Measurements from ENCODE around the gene CTRB2. TPM values are rescaled to one million over a fixed set of nuclear protein-coding genes. Genes with fewer than 3 reads are reported as not detected.

Gene CTRB2
- not detected for polyA plus RNA-seq (2013)

- Histone ChIP-seq H3K27me3 (replicated peaks in 2 of 5; ENCODE audit: control insufficient read depth in 4 of 5, insufficient read depth in 5 of 5, low read length in 4 of 5) (peaks cover 0 to 43% (median 0%) of the 10 kb centered on the region in 5 experiments), H3K36me3 (ENCODE audit: control insufficient read depth in 4 of 4, insufficient read depth in 4 of 4, low read length in 3 of 4) (no peaks in the 10 kb centered on the region), H3K27ac (ENCODE audit: insufficient read depth in 1 of 2, low read depth in 1 of 2, low read length in 2 of 2, poor library complexity in 1 of 2, severe bottlenecking in 2 of 2) (no peak within 1 kb of the TSS), H3K4me1 (ENCODE audit: control extremely low read depth in 1 of 4, control insufficient read depth in 4 of 4, insufficient read depth in 4 of 4, low read length in 3 of 4) (no peaks in the 10 kb centered on the region), H3K9me3 (ENCODE audit: control extremely low read depth in 1 of 5, control insufficient read depth in 4 of 5, insufficient read depth in 2 of 5, low read depth in 1 of 5, low read length in 4 of 5) (no peaks in the 10 kb centered on the region), H3K4me3 (ENCODE audit: control insufficient read depth in 1 of 7, extremely low read depth in 1 of 7, insufficient read depth in 4 of 7, low read depth in 2 of 7, low read length in 6 of 7) (no peak within 1 kb of the TSS)
- WGBS (ENCODE audit: insufficient coverage), result 93% methylated on average over 24 of the region's 24 CpGs
- ChIA-PET POLR2A (interaction anchor here (0.6 kb wide), 1 partner anchor 11 kb away, joined by 4 read pairs; no protein-coding TSS in a partner anchor), CTCF (interaction anchor here (1.3 to 1.4 kb wide), 2 partner anchors 9 to 27 kb away, joined by 3 to 7 read pairs; no protein-coding TSS in a partner anchor)
- DNase-seq, result no peak
Observed at GRCh38 chr16:75206749-75207451, at the start of gene CTRB2. CTRB2 (minus strand) TSS chr16:75207161; CDS start chr16:75207141, 20 bp downstream.

DNA sequence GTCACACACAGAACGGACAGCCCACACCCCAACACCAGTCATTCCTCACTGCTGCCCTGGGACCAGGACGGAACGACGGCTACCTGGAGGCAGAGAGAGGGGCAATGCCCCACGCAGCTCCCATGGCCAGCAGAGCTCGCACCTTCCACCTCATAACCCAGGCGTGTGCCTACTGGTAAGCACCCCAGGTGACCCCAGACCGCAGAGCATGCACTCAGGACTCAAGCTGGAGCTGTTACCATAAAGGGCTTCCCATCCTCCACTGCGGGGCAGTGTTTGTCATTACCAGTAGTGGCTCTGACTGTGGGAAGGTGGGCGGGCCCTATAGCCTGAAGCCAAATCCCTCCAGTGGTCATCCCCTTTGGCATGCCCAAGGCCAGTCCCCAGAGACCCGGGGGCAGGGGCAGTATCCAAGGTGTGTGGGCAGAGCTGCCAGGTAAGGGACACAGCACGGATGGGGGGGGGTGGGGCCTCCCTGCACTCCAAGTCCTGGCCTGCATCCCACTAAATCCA lies 49.2 kb upstream of the CTRB2 start:
- Histone ChIP-seq H3K9me3 (ENCODE audit: control extremely low read depth in 1 of 5, control insufficient read depth in 4 of 5, insufficient read depth in 2 of 5, low read depth in 1 of 5, low read length in 4 of 5) (no peaks in the 10 kb centered on the region), H3K27me3 (replicated peaks in 2 of 5; ENCODE audit: control insufficient read depth in 4 of 5, insufficient read depth in 5 of 5, low read length in 4 of 5) (peaks cover 11 to 90% (median 31%) of the 10 kb centered on the region in 5 experiments), H3K4me1 (ENCODE audit: control extremely low read depth in 1 of 4, control insufficient read depth in 4 of 4, insufficient read depth in 4 of 4, low read length in 3 of 4) (peaks cover 0 to 7% (median 5%) of the 10 kb centered on the region in 4 experiments), H3K36me3 (ENCODE audit: control insufficient read depth in 4 of 4, insufficient read depth in 4 of 4, low read length in 3 of 4) (no peaks in the 10 kb centered on the region), H3K27ac (ENCODE audit: insufficient read depth in 1 of 2, low read depth in 1 of 2, low read length in 2 of 2, poor library complexity in 1 of 2, severe bottlenecking in 2 of 2) (no peak overlapping the region), H3K4me3 (ENCODE audit: control insufficient read depth in 1 of 7, extremely low read depth in 1 of 7, insufficient read depth in 4 of 7, low read depth in 2 of 7, low read length in 6 of 7) (no peak overlapping the region)
- POLR2A ChIA-PET, result interaction anchor here (1.2 kb wide), 1 partner anchor 10 kb away, joined by 3 read pairs; no protein-coding TSS in a partner anchor
- CTCF ChIA-PET, result no interaction called here
- DNase-seq, result no peak
- WGBS (ENCODE audit: insufficient coverage), result 82% methylated on average over 10 of the region's 12 CpGs

DNA sequence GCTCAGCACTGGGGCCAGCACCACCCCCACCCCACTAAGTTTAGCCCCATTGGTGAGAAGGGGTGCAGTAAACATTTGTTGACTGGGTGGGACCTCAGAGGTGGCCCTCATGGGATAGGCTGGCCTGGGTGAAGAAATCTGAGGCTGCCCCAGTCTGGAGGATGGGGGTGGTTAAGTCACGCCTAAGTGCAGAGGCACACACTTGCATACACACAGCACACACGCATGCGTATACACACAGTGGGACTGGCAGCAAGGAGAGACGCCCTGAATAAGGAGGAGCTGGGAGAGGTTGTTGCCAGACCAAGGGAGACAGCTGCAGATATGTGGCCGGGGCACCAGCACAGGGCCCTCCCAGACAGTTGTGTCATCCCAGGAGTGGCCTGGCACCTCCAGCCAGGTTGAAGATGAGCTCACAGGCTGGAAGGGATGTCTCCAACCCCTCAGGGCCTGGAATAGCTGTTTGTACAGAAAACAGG lies 47.4 kb upstream of the CTRB2 start:
- no peaks in the 10 kb centered on the region for H3K36me3 ChIP-seq (ENCODE audit: control insufficient read depth in 4 of 4, insufficient read depth in 4 of 4, low read length in 3 of 4)
- POLR2A ChIA-PET, result no interaction called here
- no peak for DNase-seq
- WGBS (ENCODE audit: insufficient coverage), result 96% methylated on average over 4 of the region's 5 CpGs
- CTCF ChIA-PET, result interaction anchor here (0.8 to 1.6 kb wide), 4 partner anchors 15 to 55 kb away, joined by 3 to 6 read pairs (median 4); no protein-coding TSS in a partner anchor
- no peaks in the 10 kb centered on the region for H3K9me3 ChIP-seq (ENCODE audit: control extremely low read depth in 1 of 5, control insufficient read depth in 4 of 5, insufficient read depth in 2 of 5, low read depth in 1 of 5, low read length in 4 of 5)
- peaks cover 0 to 18% (median 15%) of the 10 kb centered on the region in 4 experiments for H3K4me1 ChIP-seq (ENCODE audit: control extremely low read depth in 1 of 4, control insufficient read depth in 4 of 4, insufficient read depth in 4 of 4, low read length in 3 of 4)
- no peak overlapping the region for H3K27ac ChIP-seq (ENCODE audit: insufficient read depth in 1 of 2, low read depth in 1 of 2, low read length in 2 of 2, poor library complexity in 1 of 2, severe bottlenecking in 2 of 2)
- peaks cover 11 to 95% (median 38%) of the 10 kb centered on the region in 5 experiments for H3K27me3 ChIP-seq (replicated peaks in 2 of 5; ENCODE audit: control insufficient read depth in 4 of 5, insufficient read depth in 5 of 5, low read length in 4 of 5)
- no peak overlapping the region for H3K4me3 ChIP-seq (ENCODE audit: control insufficient read depth in 1 of 7, extremely low read depth in 1 of 7, insufficient read depth in 4 of 7, low read depth in 2 of 7, low read length in 6 of 7)

- Histone ChIP-seq H3K27me3 (replicated peaks in 2 of 5; ENCODE audit: control insufficient read depth in 4 of 5, insufficient read depth in 5 of 5, low read length in 4 of 5) (peaks cover 11 to 95% (median 42%) of the 10 kb centered on the region in 5 experiments), H3K9me3 (ENCODE audit: control extremely low read depth in 1 of 5, control insufficient read depth in 4 of 5, insufficient read depth in 2 of 5, low read depth in 1 of 5, low read length in 4 of 5) (no peaks in the 10 kb centered on the region), H3K4me3 (ENCODE audit: control insufficient read depth in 1 of 7, extremely low read depth in 1 of 7, insufficient read depth in 4 of 7, low read depth in 2 of 7, low read length in 6 of 7) (no peak overlapping the region), H3K27ac (ENCODE audit: insufficient read depth in 1 of 2, low read depth in 1 of 2, low read length in 2 of 2, poor library complexity in 1 of 2, severe bottlenecking in 2 of 2) (no peak overlapping the region), H3K36me3 (ENCODE audit: control insufficient read depth in 4 of 4, insufficient read depth in 4 of 4, low read length in 3 of 4) (no peaks in the 10 kb centered on the region), H3K4me1 (ENCODE audit: control extremely low read depth in 1 of 4, control insufficient read depth in 4 of 4, insufficient read depth in 4 of 4, low read length in 3 of 4) (peaks cover 0 to 18% (median 15%) of the 10 kb centered on the region in 4 experiments)
- POLR2A ChIA-PET, result no interaction called here
- no peak for DNase-seq
- CTCF ChIA-PET, result interaction anchor here (1.1 to 1.6 kb wide), 3 partner anchors 14 to 54 kb away, joined by 3 to 6 read pairs (median 4); no protein-coding TSS in a partner anchor
- 94% methylated on average over 5 of the region's 15 CpGs for WGBS (ENCODE audit: insufficient coverage)
Observed at GRCh38 chr16:75252946-75253911, 46.3 kb upstream of the CTRB2 start.

DNA sequence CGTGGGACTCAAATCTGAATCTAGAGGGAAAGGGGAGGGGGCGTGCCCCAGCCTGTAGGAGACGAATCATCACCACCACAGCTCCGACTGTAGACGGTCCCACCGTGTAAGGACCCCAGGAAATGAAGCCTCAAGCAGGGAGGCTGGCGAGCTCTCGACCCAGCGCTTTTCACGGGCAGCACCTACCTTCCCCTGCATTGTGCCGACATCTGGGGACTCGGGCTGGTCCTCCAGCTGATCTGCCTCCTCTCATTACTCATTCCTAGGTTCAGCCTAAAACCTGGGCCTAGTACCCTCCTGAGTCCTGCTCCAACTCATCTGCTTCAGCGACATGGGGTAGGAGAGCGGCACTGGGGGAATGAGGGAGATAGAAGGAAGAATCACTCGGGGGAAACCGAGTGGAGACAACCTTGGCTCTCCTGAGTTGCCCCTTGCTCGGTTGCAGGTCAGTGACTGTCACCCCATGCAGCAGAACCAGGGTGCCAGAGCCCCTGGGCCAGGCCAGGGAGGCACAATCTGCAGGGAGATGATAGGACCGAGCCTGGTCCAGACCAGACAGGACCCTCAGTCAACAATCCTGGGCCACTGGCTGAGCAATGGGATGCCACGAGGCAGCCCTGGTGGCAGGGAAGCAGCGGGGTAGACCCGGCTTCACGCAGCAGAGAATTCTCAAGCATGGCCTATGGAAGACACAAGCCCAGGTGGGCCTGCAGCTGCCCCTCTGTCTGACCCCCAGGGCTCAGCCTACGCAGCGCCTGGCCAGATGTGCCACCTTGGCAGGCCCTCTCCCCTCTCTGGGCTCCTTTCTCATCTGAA lies 45.3 kb upstream of the CTRB2 start:
- Histone ChIP-seq H3K27ac (ENCODE audit: insufficient read depth in 1 of 2, low read depth in 1 of 2, low read length in 2 of 2, poor library complexity in 1 of 2, severe bottlenecking in 2 of 2) (no peak overlapping the region), H3K4me1 (ENCODE audit: control extremely low read depth in 1 of 4, control insufficient read depth in 4 of 4, insufficient read depth in 4 of 4, low read length in 3 of 4) (peaks cover 0 to 18% (median 15%) of the 10 kb centered on the region in 4 experiments), H3K4me3 (ENCODE audit: control insufficient read depth in 1 of 7, extremely low read depth in 1 of 7, insufficient read depth in 4 of 7, low read depth in 2 of 7, low read length in 6 of 7) (no peak overlapping the region), H3K27me3 (replicated peaks in 2 of 5; ENCODE audit: control insufficient read depth in 4 of 5, insufficient read depth in 5 of 5, low read length in 4 of 5) (peaks cover 11 to 95% (median 42%) of the 10 kb centered on the region in 5 experiments), H3K9me3 (ENCODE audit: control extremely low read depth in 1 of 5, control insufficient read depth in 4 of 5, insufficient read depth in 2 of 5, low read depth in 1 of 5, low read length in 4 of 5) (no peaks in the 10 kb centered on the region), H3K36me3 (ENCODE audit: control insufficient read depth in 4 of 4, insufficient read depth in 4 of 4, low read length in 3 of 4) (no peaks in the 10 kb centered on the region)
- ChIA-PET POLR2A (no interaction called here), CTCF (no interaction called here)
- DNase-seq, result no peak
- 80% methylated on average over 22 of the region's 24 CpGs for WGBS (ENCODE audit: insufficient coverage)

- Histone ChIP-seq H3K27ac (ENCODE audit: insufficient read depth in 1 of 2, low read depth in 1 of 2, low read length in 2 of 2, poor library complexity in 1 of 2, severe bottlenecking in 2 of 2) (no peak within 1 kb of the TSS), H3K9me3 (ENCODE audit: control extremely low read depth in 1 of 5, control insufficient read depth in 4 of 5, insufficient read depth in 2 of 5, low read depth in 1 of 5, low read length in 4 of 5) (no peaks in the 10 kb centered on the region), H3K4me3 (ENCODE audit: control insufficient read depth in 1 of 7, extremely low read depth in 1 of 7, insufficient read depth in 4 of 7, low read depth in 2 of 7, low read length in 6 of 7) (peak within 1 kb of the TSS in 5 of 7 experiments; percentile 25 to 54 (median 36)), H3K36me3 (ENCODE audit: control insufficient read depth in 4 of 4, insufficient read depth in 4 of 4, low read length in 3 of 4) (no peaks in the 10 kb centered on the region), H3K27me3 (replicated peaks in 2 of 5; ENCODE audit: control insufficient read depth in 4 of 5, insufficient read depth in 5 of 5, low read length in 4 of 5) (peaks cover 11 to 95% (median 36%) of the 10 kb centered on the region in 5 experiments), H3K4me1 (ENCODE audit: control extremely low read depth in 1 of 4, control insufficient read depth in 4 of 4, insufficient read depth in 4 of 4, low read length in 3 of 4) (peaks cover 0 to 18% (median 15%) of the 10 kb centered on the region in 4 experiments)
- DNase-seq, result peak; percentile 36 to 53 (median 36)
- 2% methylated on average over 37 of the region's 84 CpGs for WGBS (ENCODE audit: insufficient coverage)
- ChIA-PET POLR2A (no interaction called here), CTCF (no interaction called here)
Observed at GRCh38 chr16:75251280-75252048, 44.5 kb upstream of the CTRB2 start, which contains the start of gene BCAR1. BCAR1 (minus strand) TSS chr16:75251624; CDS start chr16:75251482, 142 bp downstream.

All from common myeloid progenitor, CD34-positive (primary cell).